ENCODE measurements around the gene IFT80.
"Not testable (repeated sequence)": the region's sequence is repeated elsewhere in the genome, so short reads cannot be mapped to it uniquely, and the experiment has no call there.

Gene IFT80

DNA sequence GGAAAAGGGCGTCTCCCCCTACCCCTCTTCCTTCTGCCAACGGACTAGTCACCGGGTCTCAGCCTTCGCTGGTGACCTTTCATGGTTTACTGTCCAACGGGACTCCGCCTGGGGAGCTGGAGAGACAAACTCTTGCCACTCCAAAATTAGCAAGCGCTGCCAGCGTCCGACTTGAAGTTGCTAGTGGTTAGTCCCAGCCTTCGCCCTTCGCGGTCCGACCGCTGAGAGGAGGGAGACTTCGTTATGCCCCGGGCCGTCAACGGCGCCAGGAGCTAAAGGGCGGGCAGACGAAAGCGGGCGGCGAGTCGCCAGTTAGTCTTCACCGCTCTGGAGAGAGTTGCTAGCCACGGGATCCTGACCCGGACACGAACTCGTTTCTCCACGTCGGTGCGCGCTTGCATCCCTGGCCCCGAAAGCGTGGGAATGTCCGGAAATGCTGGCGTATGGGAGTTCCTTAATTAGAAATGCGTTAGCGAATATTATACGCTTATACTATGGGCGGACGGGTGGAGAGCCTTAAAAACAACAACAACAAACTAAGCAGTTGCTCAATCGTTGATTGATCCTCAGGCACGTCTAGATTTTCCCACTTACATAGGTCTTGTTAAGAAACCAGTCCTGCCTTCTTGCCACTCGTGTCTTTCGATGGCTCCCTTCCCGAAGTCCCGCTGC, 1.1 kb upstream of the IFT80 start:
- peak; percentile 59 for DNase-seq

DNA sequence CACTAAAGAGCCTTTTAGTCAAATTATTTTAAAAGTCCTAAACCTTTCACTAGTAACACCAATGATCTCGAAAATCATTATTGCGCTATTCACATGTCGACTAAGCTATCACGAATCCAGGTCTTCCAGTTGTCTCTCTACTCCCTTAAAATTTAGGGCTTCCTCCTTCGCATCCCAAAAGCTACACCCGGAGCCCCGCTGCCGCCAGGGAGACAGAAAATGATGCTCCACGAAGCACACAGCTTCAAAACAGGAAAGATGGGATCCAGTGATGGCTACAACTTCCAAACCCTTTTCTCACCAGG, 253 bp downstream of the IFT80 start:
- no peak for DNase-seq

- DNase-seq = no peak
These were observed 3.7 kb downstream of the IFT80 start for GRCh38 chr3:160395297-160395696.

DNA sequence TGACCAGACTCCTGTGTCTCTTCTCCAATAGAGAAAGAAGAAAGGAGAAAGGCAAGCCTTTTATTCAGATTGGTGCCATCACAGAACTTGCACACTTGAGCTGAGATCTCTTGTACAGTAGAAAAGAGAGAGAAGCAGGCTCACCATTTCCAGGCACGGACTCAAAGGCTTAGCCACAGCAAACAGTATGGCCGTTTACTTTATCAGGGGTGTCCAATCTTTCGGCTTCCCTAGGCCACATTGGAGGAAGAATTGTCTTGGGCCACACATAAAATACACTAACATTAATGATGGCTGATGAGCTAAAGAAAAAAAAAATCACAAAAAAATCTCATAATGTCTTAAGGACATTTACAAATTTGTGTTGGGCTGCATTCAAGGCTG, 5.0 kb downstream of the IFT80 start:
- DNase-seq = no peak

- no peak for DNase-seq
These were observed 5.5 kb downstream of the IFT80 start for GRCh38 chr3:160393346-160394008.

DNA sequence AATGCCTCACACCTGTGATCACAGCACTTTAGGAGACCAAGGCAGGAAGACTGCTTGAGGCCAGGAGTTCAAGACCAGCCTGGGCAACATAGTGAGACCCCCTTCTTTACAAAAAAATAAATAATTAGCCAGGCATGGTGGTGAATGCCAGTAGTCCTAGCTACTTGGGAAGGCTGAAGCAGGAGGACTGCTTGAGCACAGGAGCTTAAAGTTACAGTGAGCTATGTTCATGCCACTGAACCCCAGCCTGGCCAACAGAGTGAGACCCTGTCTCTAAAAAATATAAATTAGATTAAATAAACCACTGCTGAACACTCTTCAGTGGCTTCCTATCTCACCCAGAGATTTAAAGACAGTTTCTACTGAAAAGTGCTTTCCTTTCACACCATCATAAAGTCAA, 6.2 kb downstream of the IFT80 start:
- DNase-seq = no peak

GRCh38 chr3:160390565-160391138, 8.4 kb downstream of the IFT80 start:
- no peak for DNase-seq

GRCh38 chr3:160384639-160385318, 14.2 kb downstream of the IFT80 start:
- no peak for DNase-seq

DNA sequence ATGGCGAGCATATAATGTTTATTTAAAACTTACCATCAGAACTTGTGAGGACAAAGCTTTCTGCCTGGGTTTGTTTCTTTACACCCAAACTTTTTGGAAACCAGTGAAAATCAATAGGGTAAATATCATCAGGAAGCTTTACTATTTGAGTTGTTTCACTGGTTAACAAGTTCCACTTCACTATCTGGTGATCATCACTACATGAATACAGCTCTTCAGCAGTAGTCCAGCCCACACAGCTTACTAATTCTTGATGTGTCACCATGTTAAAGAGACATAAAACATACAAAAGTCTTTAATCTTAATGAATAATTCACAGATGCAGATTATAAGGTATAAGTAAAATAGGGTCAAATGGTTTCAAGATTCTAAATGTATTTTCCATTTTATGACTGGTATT, 17.6 kb downstream of the IFT80 start:
- no peak for DNase-seq

GRCh38 chr3:160379628-160380214, 19.3 kb downstream of the IFT80 start:
- DNase-seq = no peak

GRCh38 chr3:160378331-160379109, 20.5 kb downstream of the IFT80 start:
- no peak for DNase-seq

GRCh38 chr3:160376681-160377080, 22.3 kb downstream of the IFT80 start:
- DNase-seq = no peak

DNA sequence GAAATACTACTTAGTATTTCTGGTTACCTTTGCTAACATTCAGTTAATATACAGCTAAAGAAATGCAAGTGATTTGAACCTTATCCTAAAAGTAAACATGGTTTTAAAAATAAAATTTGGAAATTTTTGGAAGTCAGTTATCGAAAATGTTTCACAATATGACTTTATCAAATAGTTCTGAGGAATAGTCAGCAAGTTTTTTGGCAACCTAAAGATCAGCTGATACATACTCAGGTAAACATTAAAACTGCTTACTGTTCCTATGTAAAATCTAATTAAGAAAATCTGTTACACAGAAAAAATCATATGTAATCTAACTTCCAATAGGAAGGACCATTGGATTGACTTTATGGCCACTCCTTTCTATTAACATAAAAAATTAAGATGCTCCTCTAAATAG, 24.1 kb downstream of the IFT80 start:
- DNase-seq = no peak

DNA sequence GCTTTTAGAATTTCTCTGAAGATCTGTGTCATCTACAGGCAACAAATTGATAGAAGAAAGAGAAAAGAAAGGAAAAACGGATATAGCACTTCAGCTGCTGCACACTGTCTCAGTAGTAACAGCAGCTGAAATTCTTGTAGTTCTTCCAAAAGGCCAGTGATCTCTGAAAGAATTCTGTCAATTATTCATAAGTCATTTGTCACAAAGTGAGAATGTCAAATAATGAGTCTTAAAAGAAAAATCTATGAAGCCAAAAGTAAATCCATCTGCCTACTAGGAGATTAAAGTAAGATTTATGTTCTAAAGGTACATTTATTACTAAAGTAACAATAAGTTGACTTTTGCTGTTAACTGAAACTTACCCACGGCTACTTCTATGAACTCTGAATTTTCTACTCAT, 24.6 kb downstream of the IFT80 start:
- no peak for DNase-seq

DNA sequence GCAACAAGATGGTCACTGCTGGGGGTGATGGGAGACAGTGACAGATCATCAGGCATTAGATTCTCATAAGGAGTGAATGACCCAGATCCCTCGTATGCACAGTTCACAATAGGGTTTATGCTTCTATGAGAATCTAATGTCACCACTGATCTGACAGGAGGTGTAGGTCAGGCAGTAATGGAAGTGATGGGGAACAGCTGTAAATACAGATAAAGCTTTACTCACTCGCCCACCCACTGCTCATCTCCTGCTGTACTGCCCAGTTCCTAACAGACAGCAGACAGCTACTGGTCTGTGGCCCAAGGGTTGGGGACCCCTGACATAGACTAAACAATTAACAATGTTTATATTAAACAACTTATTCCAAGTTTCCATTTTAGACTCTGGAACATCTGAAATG, 25.4 kb downstream of the IFT80 start:
- DNase-seq = no peak

DNA sequence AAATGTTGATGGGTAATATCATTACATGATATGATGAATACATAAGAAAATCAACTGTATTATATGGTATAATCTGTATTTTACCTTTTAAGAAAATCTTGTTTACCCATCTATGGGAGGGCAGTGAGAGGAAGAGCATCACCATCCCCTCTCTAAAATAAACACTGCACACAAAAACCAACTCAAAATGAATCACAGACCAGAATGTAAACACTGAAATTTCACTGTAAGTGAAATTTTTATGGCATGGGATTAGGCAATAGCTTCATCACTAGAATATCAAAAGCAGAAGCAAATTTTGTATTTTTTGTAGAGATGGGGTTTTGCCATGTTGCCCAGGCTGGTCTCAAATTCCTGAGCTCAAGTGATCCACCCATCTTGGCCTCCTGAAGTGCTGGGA, 26.2 kb downstream of the IFT80 start:
- no peak for DNase-seq

DNA sequence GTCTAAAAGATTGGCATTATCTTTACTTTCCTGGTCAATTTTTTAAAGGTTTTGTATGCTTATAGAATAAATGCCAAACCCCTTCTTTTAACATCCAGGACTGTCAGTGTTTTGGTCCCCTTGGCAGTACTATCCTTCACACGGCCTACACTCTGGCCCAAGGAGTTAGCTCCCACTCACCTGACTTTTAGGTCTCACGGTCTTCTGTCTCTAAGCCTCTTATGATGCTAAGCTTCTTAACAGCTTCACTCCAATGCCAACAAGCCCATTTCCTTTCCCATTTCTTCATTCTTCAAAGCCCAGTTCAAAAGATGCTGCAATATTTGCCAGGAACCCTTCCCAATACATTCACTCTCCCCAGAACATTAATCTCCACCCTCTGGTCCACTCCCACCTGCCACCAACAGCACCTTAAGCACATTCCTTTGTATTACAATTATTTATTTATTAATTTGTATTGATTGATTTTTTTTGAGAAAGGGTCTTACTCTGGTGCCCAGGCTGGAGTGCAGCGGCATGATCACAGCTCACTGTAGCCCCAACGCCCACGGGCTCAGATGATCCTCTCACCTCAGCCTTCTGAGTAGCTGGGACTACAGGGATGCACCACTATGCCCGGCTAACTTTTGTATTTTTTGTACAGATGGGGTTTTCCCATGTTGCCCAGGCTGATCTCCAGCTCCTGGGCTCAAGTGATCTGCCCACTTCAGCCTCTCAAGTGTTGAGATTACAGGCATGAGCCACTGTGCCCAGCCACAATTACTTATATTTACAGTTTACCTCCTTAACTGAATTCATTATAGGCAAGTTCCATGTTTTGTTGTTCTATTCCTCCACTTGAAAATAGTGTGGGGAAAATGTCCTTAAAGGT, 27.8 kb downstream of the IFT80 start:
- DNase-seq = no peak

DNA sequence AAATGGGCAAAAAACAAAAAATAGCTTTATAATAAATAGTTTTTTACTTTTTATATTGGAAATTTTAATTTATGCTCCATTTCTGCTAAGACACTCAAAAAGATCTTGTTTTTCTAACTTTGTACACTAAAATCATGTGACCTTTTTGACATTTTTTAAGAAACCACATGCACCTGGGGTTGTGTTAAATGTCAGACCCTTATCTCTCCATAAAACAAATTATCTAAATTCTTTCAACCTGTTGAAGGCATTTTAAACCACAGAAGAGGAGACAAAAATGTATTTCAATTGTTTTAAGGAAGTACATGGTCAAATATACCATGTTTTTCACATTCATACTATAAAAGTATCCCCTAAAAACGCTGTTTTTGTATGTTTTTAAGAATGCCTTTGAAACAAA, 29.2 kb downstream of the IFT80 start:
- no peak for DNase-seq

GRCh38 chr3:160368804-160369203, 30.2 kb downstream of the IFT80 start:
- no peak for DNase-seq

DNA sequence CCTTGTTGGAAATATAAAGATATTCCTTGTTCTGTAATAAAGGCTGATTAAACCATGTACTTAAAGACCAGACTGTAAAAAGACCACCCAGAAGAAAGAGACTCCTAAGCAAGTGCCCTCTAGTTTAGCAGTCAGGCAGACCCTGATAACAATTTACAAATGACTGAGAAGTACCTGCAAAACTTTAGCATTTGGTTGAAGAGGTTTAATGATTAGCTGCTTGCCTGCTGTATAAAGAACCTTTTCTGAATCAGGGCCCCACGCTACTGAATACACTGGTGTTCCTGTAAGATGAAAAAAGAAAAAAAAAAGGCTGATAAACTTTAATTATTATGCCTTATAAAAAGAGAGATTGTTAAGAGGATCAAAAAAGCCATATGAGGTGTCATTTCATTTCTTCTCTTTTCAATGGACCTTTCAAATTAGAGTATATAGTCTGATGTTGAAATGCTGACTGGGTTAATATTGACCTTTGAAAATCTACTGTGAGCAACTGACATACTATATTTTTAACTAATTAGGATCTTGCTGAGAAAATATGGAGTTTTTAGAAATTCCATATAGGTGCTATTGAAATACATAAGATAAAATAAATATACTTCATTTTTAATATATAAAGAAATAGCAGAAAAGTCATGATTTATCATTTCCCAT, 33.0 kb downstream of the IFT80 start:
- no peak for DNase-seq

GRCh38 chr3:160362896-160363295, 36.1 kb downstream of the IFT80 start:
- not testable (repeated sequence) for DNase-seq

Data from left hindlimb (tissue), 1 donor.